Measurements from ENCODE around the gene LRRN2. TPM values are rescaled to one million over a fixed set of nuclear protein-coding genes. Genes with fewer than 3 reads are reported as not detected.

LRRN2 gene
- total and polyA plus RNA-seq, 2 of the 8 experiments (the other 6 are each of a cell fraction or from before 2014, with no cell fraction given), result 1.8 to 2.3 TPM

DNA sequence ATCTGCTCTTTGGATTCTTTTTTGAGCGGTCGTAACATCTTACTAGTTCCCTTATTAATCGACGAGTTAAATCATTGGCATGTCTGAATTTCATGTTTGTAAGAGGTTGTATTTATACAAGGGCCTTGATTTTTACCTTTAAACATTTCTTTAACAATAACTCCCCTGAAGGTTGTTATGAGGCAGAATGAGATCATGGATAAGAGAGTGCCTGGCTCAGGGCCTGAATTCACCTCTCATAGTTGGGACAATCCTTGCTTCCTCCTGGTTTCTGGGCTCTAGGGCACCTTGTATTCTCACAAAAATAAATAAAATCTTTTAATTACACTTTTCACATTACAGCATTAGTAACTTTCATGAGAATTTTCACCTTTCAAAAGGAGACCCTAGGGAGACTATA lies 113.9 kb downstream of the LRRN2 start:
- CTCF ChIA-PET (ENCODE audit: partially characterized antibody), result interaction anchor here (0.9 to 28.0 kb wide), 7 partner anchors 9 to 237 kb away, joined by 3 to 397 read pairs (median 3); no protein-coding TSS in a partner anchor
- Histone ChIP-seq H3K36me3 (ENCODE audit: control insufficient read depth in 2 of 4, insufficient read depth in 4 of 4, low read length in 3 of 4) (no peaks in the 10 kb centered on the region; a peak in 1 of 8 replicates), H3K9me3 (ENCODE audit: insufficient read depth in 2 of 2, low read depth in 1 of 2, low read length in 1 of 2) (no peaks in the 10 kb centered on the region), H3K18ac (ENCODE audit: extremely low read depth, low read length) (no peak overlapping the region), H2BK12ac (ENCODE audit: low read depth, low read length) (no peak overlapping the region), H2BK5ac (ENCODE audit: low read depth, low read length) (no peak overlapping the region), H3K4ac (replicated peaks; ENCODE audit: insufficient read length, low read depth, low read length) (no peak overlapping the region), H4K5ac (ENCODE audit: insufficient read length, low read depth, low read length) (no peak overlapping the region), H3K14ac (ENCODE audit: insufficient read length) (no peak overlapping the region), H3K27ac (ENCODE audit: low read depth, low read length) (no peak overlapping the region), H3K4me2 (ENCODE audit: insufficient read depth in 1 of 2, low read depth in 2 of 2, low read length in 2 of 2) (no peak overlapping the region), H4K91ac (replicated peaks; ENCODE audit: insufficient read length, low read length) (no peak overlapping the region), H3K27me3 (replicated peaks in 1 of 4; ENCODE audit: control insufficient read depth in 3 of 4, extremely low read depth in 1 of 4, insufficient read depth in 3 of 4, low read length in 3 of 4) (peaks cover 0 to 10% (median 3%) of the 10 kb centered on the region in 4 experiments; a peak in 4 of 7 replicates), H3K4me1 (replicated peaks in 1 of 4; ENCODE audit: control insufficient read depth in 3 of 4, insufficient read depth in 4 of 4, low read length in 3 of 4) (peaks cover 19 to 42% (median 39%) of the 10 kb centered on the region in 4 experiments), H4K20me1 (replicated peaks in 1 of 2; ENCODE audit: control insufficient read depth in 1 of 2, insufficient read depth in 2 of 2, low read length in 2 of 2) (peaks cover 0 to 4% of the 10 kb centered on the region in 2 experiments), H3K4me3 (ENCODE audit: extremely low read depth in 1 of 4, insufficient read depth in 2 of 4, low read depth in 3 of 4, low read length in 4 of 4) (no peak overlapping the region), H3K23me2 (ENCODE audit: low read depth, low read length) (no peaks in the 10 kb centered on the region), H3K56ac (replicated peaks; ENCODE audit: insufficient read length, low read depth, low read length) (no peak overlapping the region), H2BK15ac (ENCODE audit: low read length) (no peak overlapping the region), H4K8ac (ENCODE audit: extremely low read depth, insufficient read depth, low read length) (no peak overlapping the region), H3K79me1 (ENCODE audit: low read depth, low read length) (no peaks in the 10 kb centered on the region), H2AK5ac (ENCODE audit: low read depth, low read length) (no peak overlapping the region), H3K23ac (ENCODE audit: insufficient read length) (no peak overlapping the region), H2BK20ac (ENCODE audit: low read length) (no peak overlapping the region), H3K79me2 (ENCODE audit: control insufficient read depth in 1 of 2, insufficient read depth in 2 of 2, low read length in 2 of 2) (no peaks in the 10 kb centered on the region), H2AFZ (ENCODE audit: low read length) (no peak overlapping the region), H2BK120ac (replicated peaks; ENCODE audit: low read depth, low read length) (no peak overlapping the region), H3K9ac (replicated peaks in 1 of 4; ENCODE audit: extremely low read depth in 1 of 4, low read depth in 3 of 4, low read length in 3 of 4) (no peak overlapping the region)
- DNase-seq (ENCODE audit: low read depth in 1 of 2, low spot score in 2 of 2) (no peak), FAIRE-seq (no peak)
- POLR2A ChIA-PET (ENCODE audit: partially characterized antibody), result no interaction called here
- TF ChIP-seq ASH2L (IDR thresholded peaks at IDR 0.05; ENCODE audit: low read length) (no peak), JUN (IDR thresholded peaks at IDR 0.05; ENCODE audit: low read depth, low read length) (no peak), SP4 (IDR thresholded peaks at IDR 0.05; ENCODE audit: low read length) (no peak), SIN3A (conservative IDR thresholded peaks at IDR 0.05 in 1 of 2, IDR thresholded peaks at IDR 0.05 in 1 of 2; ENCODE audit: low read depth in 1 of 2, low read length in 2 of 2) (no peak), YY1 (IDR thresholded peaks at IDR 0.05; ENCODE audit: low read depth, low read length) (no peak)
- TF ChIP-seq, protein P1, sequence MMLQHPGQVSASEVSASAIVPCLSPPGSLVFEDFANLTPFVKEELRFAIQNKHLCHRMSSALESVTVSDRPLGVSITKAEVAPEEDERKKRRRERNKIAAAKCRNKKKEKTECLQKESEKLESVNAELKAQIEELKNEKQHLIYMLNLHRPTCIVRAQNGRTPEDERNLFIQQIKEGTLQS (IDR thresholded peaks at IDR 0.05; ENCODE audit: insufficient read depth, low read depth, low read length), result no peak
- TF ChIP-seq, protein P2, sequence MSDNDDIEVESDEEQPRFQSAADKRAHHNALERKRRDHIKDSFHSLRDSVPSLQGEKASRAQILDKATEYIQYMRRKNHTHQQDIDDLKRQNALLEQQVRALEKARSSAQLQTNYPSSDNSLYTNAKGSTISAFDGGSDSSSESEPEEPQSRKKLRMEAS (IDR thresholded peaks at IDR 0.05), result no peak
- 52% methylated on average over 4 of the region's 4 CpGs; no CpG with 5 or more reads in 1 of the 2 experiments for WGBS, 2 experiments (ENCODE audit: extremely low coverage in 1 of 2, insufficient coverage in 1 of 2, insufficient read length in 1 of 2, insufficient replicate concordance in 2 of 2, low coverage in 1 of 2, low lambda C conversion rate in 2 of 2, missing lambda C conversion rate in 1 of 2)
